PFSK-1 (cell line): ENCODE results near the gene SPATA6L.

Source experiments
- POLR2AphosphoS5 ChIP-seq: IDR thresholded peaks from 2 replicates; pipeline ENCODE4 v1.6.1; 2012; ENCODE audit warnings: low read depth, mild to moderate bottlenecking, control low read depth, low read length, moderate library complexity
- SIN3A ChIP-seq: IDR thresholded peaks from 2 replicates; pipeline ENCODE4 v1.6.1; 2012; ENCODE audit warnings: mild to moderate bottlenecking, low read length, moderate library complexity, borderline replicate concordance; ENCODE audit not compliant: insufficient read depth

DNA sequence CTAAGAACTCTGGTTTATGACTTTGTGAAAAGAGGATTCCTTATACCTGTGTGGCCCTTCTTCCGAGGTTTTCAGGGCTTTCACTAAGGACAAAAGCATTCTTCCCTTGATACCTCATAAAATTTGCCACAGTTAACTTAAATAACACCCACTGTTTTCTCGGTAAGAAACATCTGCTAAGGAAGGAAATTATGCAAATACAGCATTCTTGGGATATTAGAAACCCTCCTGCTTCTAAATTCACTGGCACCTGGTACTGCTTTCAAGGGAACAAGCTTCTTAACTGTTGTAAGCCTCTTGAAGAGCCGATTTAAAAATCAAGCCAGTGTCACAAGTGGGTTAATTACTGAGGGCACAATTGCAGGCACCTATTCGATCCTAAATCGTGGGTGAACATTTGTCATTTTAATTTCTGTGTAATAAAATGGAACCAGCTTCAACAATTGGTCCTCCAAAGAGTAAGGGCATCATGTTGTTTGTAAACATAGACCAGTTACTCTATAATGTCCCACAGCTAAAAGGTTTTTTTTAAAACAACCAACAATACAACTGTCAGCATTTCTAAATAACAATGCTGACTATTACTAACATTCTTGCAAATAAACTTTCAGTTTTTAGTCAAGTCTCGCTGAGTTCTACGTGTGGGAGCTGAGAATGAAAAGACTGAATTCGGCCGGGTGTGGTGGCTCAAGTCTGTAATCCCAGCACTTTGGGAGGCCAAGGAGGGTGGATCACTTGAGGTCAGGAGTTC is 48.2 kb upstream of the SPATA6L start:
- no peak for TF ChIP-seq SIN3A
- TF ChIP-seq POLR2AphosphoS5: no peak
